Fibroblast of mammary gland (primary cell): ENCODE measurements around the gene PAX4.

ENCODE experiments used
- DNase-seq: peaks from one replicate; pipeline ENCODE4 v3.0.0-alpha.2; 2010; ENCODE audit warnings: low read depth
- H3K4me3 ChIP-seq: 2 replicates; pipeline ENCODE4 v1.5.1; 2011; ENCODE audit warnings: low read depth, mild to moderate bottlenecking, low read length, moderate library complexity; ENCODE audit not compliant: control insufficient read depth
- CTCF ChIP-seq: conservative IDR thresholded peaks from 2 replicates; pipeline ENCODE4 v1.5.1; 2011; ENCODE audit warnings: low read depth, low read length, inconsistent platforms; ENCODE audit not compliant: control insufficient read depth, insufficient read depth

Gene PAX4

GRCh38 chr7:127588697-127589482, 29.1 kb downstream of the PAX4 start:
- DNase-seq = peak; percentile 44
- H3K4me3 ChIP-seq = peak overlapping the region; percentile 87
- peak; percentile 49 for TF ChIP-seq CTCF

- DNase-seq = peak; percentile 63
- TF ChIP-seq CTCF = no peak
These were observed 29.8 kb downstream of the PAX4 start, which contains the start of gene ARF5 for GRCh38 chr7:127588019-127588696. TSS of gene ARF5 (plus strand) at chr7:127588411. CDS start at chr7:127588499, 88 bp downstream.

GRCh38 chr7:127587663-127588018, 30.3 kb downstream of the PAX4 start:
- no peak for TF ChIP-seq CTCF
- H3K4me3 ChIP-seq = peak overlapping the region; percentile 71
- no peak for DNase-seq

More at GRCh38 chr7:127588019-127588696, 29.8 kb downstream of the PAX4 start, which contains the start of gene ARF5:
- H3K4me3 ChIP-seq = peak within 1 kb of the TSS; percentile 87

- no peak overlapping the region for H3K4me3 ChIP-seq
- no peak for TF ChIP-seq CTCF
- no peak for DNase-seq
These were observed 31.6 kb downstream of the PAX4 start for GRCh38 chr7:127586346-127586745.

- no peak for TF ChIP-seq CTCF
- peak; percentile 84 for DNase-seq
- peak within 1 kb of the TSS; percentile 81 for H3K4me3 ChIP-seq
These were observed 32.6 kb downstream of the PAX4 start, which contains the start of gene GCC1 for GRCh38 chr7:127585044-127585953. TSS of gene GCC1 (minus strand) at chr7:127585596. CDS start at chr7:127585182, 414 bp downstream.

GRCh38 chr7:127584648-127585043, 33.3 kb downstream of the PAX4 start:
- H3K4me3 ChIP-seq = peak overlapping the region; percentile 81
- no peak for DNase-seq
- TF ChIP-seq CTCF = no peak
